Epithelial cell of esophagus (primary cell): ENCODE results near the gene LRMDA.

Source experiments
- DNase-seq: peaks from one replicate; pipeline ENCODE4 v3.0.0; 2010; ENCODE audit warnings: low read depth
- H3K4me3 ChIP-seq: 2 replicates; pipeline ENCODE4 v1.5.1; 2011; ENCODE audit warnings: mild to moderate bottlenecking, low read length, control low read depth
- TF ChIP-seq, protein P1 (sequence below): IDR thresholded peaks from 2 replicates; pipeline ENCODE4 v1.5.1; 2011; ENCODE audit warnings: low read depth, mild to moderate bottlenecking, low read length, control low read depth, inconsistent platforms; ENCODE audit not compliant: insufficient read depth; ENCODE audit errors: missing control alignments

The LRMDA gene

DNA sequence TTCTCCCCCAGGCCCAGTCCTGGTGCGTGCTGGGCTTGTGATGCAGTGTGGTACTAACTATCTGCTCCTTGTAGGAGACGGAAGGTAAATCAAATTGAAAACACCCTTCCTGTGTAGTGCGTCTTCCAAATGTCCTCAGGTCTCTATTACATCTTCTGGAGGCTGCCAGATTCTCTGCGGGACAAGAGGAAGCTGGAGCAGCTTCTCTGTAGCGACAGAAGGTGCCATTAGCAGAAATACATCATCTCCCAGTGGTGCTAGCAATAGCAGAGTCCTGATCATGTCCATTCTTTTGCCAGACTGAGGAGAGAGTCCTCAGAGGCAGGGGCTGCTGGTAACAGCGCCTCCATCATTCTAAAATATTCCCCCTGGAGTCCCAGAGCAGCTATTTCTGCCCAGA is 675.2 kb downstream of the LRMDA start:
- H3K4me3 ChIP-seq, result no peak overlapping the region
- TF ChIP-seq, protein P1, sequence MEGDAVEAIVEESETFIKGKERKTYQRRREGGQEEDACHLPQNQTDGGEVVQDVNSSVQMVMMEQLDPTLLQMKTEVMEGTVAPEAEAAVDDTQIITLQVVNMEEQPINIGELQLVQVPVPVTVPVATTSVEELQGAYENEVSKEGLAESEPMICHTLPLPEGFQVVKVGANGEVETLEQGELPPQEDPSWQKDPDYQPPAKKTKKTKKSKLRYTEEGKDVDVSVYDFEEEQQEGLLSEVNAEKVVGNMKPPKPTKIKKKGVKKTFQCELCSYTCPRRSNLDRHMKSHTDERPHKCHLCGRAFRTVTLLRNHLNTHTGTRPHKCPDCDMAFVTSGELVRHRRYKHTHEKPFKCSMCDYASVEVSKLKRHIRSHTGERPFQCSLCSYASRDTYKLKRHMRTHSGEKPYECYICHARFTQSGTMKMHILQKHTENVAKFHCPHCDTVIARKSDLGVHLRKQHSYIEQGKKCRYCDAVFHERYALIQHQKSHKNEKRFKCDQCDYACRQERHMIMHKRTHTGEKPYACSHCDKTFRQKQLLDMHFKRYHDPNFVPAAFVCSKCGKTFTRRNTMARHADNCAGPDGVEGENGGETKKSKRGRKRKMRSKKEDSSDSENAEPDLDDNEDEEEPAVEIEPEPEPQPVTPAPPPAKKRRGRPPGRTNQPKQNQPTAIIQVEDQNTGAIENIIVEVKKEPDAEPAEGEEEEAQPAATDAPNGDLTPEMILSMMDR, result no peak
- no peak for DNase-seq

DNA sequence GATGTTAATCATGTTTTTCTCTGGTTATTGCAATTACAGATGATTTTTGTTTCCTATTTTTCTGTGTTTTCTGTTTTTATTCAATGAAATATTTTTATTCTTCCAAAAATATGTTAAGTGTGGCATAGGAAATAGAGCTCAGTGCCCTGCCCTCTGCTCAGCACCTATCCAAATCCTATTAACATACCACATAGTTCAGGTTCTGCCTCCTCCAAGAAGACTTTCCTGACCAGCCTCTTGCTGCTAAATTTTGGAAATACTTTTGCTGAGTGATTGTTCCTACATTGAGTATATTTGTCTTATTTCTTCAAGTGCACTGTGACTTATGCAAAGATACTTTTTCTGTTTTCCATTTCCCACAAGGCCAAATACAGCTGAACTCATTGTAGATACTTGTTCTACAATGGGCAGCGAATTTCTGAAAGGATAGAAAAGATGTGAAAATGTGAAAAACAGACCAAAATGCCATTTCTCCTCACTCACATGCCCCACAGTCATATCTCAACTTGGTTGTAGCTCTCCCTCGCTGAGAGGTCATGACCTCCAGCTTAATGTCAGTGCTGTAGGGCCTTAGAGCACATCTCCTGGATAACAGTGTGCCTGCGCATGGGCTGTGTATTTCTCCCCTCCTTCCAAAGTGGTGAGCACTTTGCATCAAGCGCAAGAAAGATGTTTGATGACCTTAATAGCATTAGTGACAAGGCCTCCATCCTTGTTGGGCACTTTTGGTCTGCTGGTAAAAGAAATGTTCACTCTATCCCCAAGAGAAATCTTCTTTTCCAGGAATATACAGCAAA is 677.3 kb downstream of the LRMDA start:
- DNase-seq, result no peak
- no peak overlapping the region for H3K4me3 ChIP-seq
- TF ChIP-seq, protein P1, result no peak

DNA sequence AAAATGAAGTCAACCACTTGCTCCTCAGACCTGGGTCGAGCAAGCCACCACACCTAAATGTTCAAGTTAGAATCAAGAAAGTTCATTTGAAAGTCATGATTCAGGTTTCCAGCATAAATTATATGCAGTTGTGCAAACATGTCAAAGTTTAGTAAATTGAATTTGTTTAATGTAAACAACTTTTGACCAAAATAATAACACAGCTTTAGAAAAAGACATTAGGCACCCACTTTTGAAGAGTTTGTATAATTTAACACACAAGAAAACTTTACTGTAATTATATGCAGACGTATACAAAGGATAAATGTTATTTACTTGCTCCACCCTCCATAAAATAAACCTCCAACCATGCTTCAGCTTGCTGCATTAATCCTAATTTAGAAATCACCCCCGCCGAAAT is 680.0 kb downstream of the LRMDA start:
- no peak overlapping the region for H3K4me3 ChIP-seq
- DNase-seq, result no peak
- TF ChIP-seq, protein P1, result no peak

DNA sequence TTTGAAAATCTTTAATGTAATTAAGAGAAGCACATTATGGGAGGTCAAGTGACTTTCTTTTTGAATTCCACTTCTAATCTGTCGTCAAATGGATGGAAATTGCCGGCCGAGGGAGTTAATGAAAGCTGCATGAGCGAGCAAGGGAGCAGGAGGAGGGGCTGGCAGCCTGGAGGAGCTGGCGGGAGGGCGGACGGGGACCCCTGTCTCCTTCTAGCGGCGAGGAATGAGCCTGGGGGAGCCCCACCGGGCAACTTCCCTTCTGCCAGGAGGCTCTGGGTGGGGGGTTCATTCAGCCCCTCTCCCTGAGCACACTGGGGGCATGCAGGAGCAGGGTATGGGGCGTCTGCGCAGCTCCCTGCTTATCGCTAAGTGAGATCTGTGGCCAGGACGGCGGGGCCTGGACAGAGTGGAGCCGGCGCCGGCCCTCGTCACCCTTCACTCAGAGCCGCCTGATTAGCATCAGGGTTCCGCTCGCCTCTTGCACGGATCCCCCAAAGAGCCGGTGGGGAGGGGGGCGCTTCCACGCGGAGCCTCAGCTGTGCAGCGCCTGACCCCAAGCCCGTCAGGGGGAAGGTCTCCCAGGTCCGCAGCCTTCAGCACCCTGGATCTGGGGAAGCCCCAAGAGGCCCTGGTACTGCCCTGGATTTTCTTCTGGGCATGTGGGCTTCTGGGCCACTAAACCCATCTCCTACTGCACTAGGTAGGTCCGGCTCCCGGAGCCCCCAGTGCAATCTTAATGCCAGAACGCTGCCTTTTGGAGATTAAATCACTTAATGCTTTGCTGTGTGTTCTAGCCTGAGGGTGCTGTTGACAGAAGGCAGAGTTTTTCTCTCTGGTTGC is 680.8 kb downstream of the LRMDA start:
- no peak for DNase-seq
- no peak overlapping the region for H3K4me3 ChIP-seq
- TF ChIP-seq, protein P1, result no peak

DNA sequence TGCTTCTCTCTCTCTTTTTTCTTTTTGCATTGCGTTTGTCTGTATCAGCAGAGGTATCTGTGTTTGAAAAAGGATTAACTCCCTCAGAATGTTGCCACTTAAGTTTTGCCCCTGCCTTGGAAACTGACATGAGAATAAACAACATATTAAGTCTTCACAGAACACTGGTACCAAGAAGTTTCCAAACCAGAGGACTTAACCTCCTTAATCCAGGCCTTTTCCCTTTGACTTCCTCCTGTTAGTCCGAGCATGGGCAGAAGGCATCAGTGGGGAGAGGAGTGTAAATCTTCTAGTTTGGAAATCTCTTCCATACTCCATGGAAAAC is 681.4 kb downstream of the LRMDA start:
- TF ChIP-seq, protein P1, result no peak
- no peak for DNase-seq
- no peak overlapping the region for H3K4me3 ChIP-seq

DNA sequence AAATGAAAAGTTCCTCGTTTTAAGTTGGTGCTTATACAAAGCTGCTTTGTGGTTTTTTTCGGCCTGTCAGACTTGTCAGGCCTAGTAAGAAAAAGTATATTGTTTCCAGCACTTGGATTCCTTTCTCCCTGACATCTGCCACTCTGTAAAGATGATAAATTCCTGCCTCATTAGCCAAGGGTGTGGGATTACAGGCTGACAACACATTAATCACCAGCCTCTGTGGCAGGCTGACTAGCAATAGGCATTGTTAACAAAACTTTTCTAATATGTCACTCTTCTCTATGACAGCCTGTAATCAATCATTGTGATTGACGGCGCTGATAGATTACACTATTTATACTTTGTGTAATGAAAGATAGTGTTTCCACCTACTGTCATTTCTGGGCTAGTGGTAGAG is 682.5 kb downstream of the LRMDA start:
- TF ChIP-seq, protein P1, result no peak
- no peak overlapping the region for H3K4me3 ChIP-seq
- DNase-seq, result peak; percentile 91
